SU-DHL-6 (cell line): Measurements from ENCODE around the gene LXN.

Experiments
- CTCF ChIP-seq: fragments of 200-600 bp; sonication (generic); IDR thresholded peaks from one replicate; pipeline ENCODE4 v1.5.1; 2017; ENCODE audit warnings: antibody characterized with exemption, mild to moderate bottlenecking, low read length, moderate library complexity; ENCODE audit not compliant: insufficient read depth, poor library complexity, severe bottlenecking
- EZH2phosphoT487 ChIP-seq: fragments of 200-600 bp; sonication (generic), shearing (Covaris generic); conservative IDR thresholded peaks from 2 replicates; pipeline ENCODE4 v1.6.1; 2018; ENCODE audit warnings: mild to moderate bottlenecking, antibody characterized with exemption, low read length, moderate library complexity, mixed read lengths

- TF ChIP-seq CTCF (no peak), EZH2phosphoT487 (no peak)
These were observed 29.8 kb downstream of the LXN start for GRCh38 chr3:158642474-158643210.
